NOMO-1 treated with DMSO at 0.1 percent for 48 hours (cell line): ENCODE data around the gene ELMO2.
"Not testable (repeated sequence)": the region's sequence is repeated elsewhere in the genome, so short reads cannot be mapped to it uniquely, and the experiment has no call there.

Source experiments
- DNase-seq: peaks from one replicate; lab custom pipeline; 2025; ENCODE audit not compliant: unreplicated experiment; lab: John Stamatoyannopoulos, UW

ELMO2 gene

GRCh38 chr20:46406986-46407670 is 713 bp upstream of the ELMO2 start:
- DNase-seq: peak; percentile 55

- DNase-seq: peak; percentile 21
These were observed 4.0 kb downstream of the ELMO2 start for GRCh38 chr20:46402331-46402811.

- no peak for DNase-seq
These were observed 4.9 kb downstream of the ELMO2 start for GRCh38 chr20:46401478-46401860.

- DNase-seq: peak; percentile 64
These were observed 5.5 kb downstream of the ELMO2 start for GRCh38 chr20:46400828-46401477.

- peak; percentile 88 for DNase-seq
These were observed 6.2 kb downstream of the ELMO2 start for GRCh38 chr20:46400253-46400652.

GRCh38 chr20:46399401-46399800 is 7.0 kb downstream of the ELMO2 start:
- DNase-seq: peak; percentile 48

- no peak for DNase-seq
These were observed 7.5 kb downstream of the ELMO2 start for GRCh38 chr20:46398963-46399362.

GRCh38 chr20:46396052-46396740 is 10.2 kb downstream of the ELMO2 start:
- DNase-seq: no peak

- no peak for DNase-seq
These were observed 11.3 kb downstream of the ELMO2 start for GRCh38 chr20:46394872-46395760.

GRCh38 chr20:46393967-46394366 is 12.4 kb downstream of the ELMO2 start:
- no peak for DNase-seq

GRCh38 chr20:46388937-46389336 is 17.5 kb downstream of the ELMO2 start:
- DNase-seq: no peak

- DNase-seq: no peak
These were observed 18.1 kb downstream of the ELMO2 start for GRCh38 chr20:46388201-46388836.

GRCh38 chr20:46387054-46387453 is 19.4 kb downstream of the ELMO2 start:
- DNase-seq: not testable (repeated sequence)

- no peak for DNase-seq
These were observed 27.9 kb downstream of the ELMO2 start for GRCh38 chr20:46378412-46379009.

GRCh38 chr20:46377518-46377917 is 28.9 kb downstream of the ELMO2 start:
- DNase-seq: no peak

GRCh38 chr20:46376196-46376785 is 30.1 kb downstream of the ELMO2 start:
- DNase-seq: no peak

- no peak for DNase-seq
These were observed 30.6 kb downstream of the ELMO2 start for GRCh38 chr20:46375771-46376170.

- DNase-seq: no peak
These were observed 32.0 kb downstream of the ELMO2 start for GRCh38 chr20:46374383-46374782.

- no peak for DNase-seq
These were observed 34.8 kb downstream of the ELMO2 start for GRCh38 chr20:46371656-46372055.

- no peak for DNase-seq
These were observed 37.5 kb downstream of the ELMO2 start for GRCh38 chr20:46368902-46369268.
